8988T (cell line): ENCODE data around the gene PLEKHG3.

ENCODE experiments used
- DNase-seq: peaks from one replicate; pipeline ENCODE4 v3.0.0; 2011

Gene PLEKHG3

GRCh38 chr14:64766430-64767151, 62.4 kb downstream of the PLEKHG3 start:
- no peak for DNase-seq

GRCh38 chr14:64767215-64767964, 63.2 kb downstream of the PLEKHG3 start:
- no peak for DNase-seq

DNA sequence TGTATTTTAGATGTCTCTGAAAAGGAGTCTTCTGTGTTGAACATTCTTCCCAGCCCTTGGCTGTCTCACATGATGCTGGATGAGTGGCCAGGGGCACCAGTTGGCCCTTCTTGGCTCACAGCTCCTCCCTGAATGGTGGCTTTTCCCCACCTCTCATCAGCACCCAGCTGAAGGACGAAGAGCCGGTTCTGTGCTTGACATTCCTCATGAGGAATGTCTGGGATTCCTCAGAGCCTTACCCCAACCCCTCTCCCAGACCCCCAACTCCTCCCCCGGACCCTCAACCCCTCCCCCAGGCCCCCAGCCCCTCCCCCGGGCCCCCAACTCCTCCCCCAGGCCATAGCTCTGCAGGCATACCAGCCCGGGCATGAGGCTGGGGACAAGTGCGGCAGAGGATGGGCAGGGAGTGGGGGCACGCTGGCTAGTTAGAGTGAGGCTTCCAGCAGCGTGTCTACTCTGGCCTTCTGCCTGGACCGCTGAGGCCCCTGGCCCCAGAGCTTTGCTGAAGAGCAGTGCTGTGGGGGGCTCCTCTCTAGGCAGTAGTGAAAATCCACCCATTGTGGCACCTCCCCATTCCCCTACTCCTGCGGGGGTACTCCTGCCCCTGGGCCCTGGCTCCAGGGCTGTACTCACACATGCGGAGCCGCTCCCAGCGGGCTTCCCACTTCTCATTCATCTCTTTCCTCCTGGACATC, 64.3 kb downstream of the PLEKHG3 start:
- no peak for DNase-seq

DNA sequence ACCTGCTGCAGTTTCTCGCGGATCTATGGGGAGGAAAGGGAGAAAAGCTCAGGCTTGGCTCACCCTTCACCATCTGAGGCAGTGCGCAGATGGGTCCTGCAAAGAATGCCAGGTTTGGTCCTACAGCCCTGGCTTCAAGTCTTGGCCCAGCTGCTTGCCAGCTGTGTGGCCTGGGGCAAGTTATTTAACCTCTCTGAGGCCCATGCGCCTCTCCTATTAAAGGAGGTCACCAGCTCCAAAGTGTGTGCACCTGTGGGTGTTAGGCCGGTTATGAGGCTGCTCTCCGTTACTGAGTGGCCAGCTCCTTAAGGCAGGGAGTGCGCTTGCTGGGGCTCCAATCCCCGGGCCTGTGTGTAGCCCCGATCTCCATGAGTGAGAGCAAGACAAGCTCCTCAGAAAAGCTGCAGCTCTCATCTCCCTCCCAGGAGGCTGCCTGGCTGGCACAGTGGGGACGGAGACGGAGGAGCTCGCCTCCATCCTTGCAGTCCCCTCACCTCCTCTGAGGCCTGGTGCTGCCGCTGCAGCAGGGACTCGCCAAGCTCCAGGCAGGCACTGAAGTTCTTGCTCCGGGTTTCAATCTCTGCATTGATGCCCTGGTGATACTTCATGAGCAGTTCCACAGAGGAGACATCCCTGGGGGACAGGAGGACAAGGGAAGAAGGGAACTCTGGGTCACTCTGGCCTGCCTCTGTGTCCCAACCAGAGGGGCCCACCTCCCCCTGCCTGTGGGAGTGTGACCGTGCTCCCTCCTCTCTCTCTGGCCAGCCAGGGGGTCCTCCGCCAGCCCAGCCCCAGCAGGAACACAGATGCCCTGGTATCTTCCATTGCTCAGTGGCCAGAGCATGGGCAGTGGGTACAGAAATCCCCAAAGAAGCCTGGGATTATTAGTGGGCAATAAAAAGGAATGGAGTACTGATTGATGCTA, 65.1 kb downstream of the PLEKHG3 start:
- no peak for DNase-seq

- DNase-seq: no peak
These were observed 66.5 kb downstream of the PLEKHG3 start for GRCh38 chr14:64770751-64771150.

- DNase-seq: no peak
These were observed 66.9 kb downstream of the PLEKHG3 start for GRCh38 chr14:64771161-64771560.

- no peak for DNase-seq
These were observed 68.2 kb downstream of the PLEKHG3 start for GRCh38 chr14:64772397-64772950.

GRCh38 chr14:64773046-64773445, 68.8 kb downstream of the PLEKHG3 start:
- no peak for DNase-seq

- no peak for DNase-seq
These were observed 69.4 kb downstream of the PLEKHG3 start for GRCh38 chr14:64773577-64773976.

DNA sequence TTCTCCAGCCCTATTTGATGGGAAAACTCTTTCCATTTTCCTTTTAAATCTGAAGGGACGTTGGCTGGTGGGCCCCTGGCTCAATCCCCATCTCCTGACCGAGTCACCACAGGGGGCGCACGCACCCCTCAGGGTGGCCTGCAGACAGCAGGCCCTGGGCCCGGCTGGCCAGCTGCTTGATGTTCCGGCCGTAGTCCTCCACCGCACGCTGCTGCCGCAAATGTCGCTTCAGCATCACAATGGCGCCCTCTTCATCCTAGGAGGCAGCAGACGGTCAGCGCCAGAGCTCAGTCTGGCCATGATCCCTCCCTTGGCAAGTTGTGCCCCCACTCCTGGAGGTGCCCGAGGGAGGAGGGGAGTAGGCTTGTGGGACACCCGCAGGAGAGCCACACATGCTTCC, 70.0 kb downstream of the PLEKHG3 start:
- no peak for DNase-seq

DNA sequence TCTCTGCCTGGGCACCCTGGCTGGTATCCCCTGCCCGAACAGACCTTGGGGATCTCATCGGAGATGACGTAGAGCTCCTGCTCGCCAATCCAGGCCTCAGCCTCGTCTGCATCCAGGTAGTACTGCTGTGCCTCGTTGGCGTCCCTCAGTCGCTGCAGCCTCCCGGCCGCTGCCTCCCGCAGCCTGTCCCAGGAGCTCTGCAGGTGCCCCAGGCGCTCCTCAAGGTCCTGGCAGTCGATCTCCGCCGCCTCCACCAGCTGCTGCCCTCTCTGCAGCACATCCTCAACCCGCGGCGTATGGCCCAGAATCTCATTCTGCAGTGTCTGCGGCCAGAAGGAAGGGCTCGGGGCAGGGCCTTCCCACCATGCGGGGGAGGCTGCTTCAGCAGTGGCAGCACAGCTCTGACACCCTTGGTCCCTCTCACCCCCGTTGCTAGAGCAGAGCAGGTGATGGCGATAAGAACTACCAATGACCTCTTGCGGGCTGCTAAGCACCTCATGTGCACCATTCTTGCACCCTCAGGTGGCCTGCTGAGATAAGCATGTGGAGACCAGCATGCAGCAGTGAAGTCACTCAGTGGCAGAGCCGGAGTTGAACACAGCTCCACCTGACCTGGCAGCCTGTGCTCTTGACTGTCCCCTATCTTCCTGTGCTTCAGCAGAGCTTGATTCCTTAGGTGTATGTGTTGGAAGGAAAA, 71.0 kb downstream of the PLEKHG3 start:
- DNase-seq: no peak

- DNase-seq: no peak
These were observed 73.2 kb downstream of the PLEKHG3 start for GRCh38 chr14:64777461-64777860.

DNA sequence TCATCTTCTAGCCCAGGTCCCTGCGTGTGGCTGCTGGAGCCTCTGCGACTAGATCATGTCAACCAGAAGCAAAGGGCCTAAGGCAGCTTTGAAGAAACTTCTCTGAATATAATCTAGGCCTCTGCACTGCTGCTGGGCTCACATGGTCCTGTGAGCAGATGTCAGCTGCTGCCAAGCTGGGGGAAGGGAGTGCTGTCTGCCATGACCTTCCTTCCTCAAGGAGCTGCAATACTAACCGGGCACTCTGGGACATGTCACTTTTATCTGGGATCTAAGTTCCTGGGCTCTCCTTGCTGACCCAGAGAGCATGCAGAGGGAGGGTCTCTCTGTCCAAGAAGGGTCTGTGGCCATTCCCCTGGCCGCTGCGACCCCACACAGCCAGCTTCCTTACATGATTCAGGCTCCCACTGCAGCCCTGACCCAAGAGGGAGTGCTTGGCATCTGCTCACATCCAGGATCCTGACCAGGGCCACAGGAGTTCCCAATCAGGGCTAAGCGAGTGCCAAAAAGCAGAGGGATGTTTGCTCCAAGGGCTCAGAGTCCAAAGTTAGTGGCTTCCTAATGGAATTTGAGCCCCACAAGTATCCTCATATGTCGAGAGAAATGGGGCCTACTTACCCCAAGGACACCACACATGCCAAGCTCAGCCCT, 74.0 kb downstream of the PLEKHG3 start:
- DNase-seq: no peak

DNA sequence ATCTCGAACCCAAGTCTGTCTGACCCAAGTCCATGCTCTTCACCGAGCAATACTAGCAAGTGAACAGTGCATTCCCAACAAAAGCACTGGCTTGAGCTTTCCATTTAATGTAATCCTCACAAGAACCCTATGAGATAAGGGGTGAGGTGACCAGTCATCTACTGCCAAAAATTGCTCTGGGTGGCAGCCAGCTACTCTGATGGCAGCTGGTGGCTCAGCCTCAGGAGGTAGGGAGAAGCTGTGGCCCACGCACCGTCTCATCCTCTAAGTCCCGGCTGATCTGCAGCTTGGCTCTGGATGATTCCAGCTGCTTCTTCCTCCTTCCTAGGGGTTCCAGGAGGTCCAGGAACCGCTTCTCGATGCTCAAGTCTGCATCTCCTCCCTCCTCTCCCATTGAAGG, 75.2 kb downstream of the PLEKHG3 start:
- no peak for DNase-seq

- DNase-seq: no peak
These were observed 78.0 kb downstream of the PLEKHG3 start for GRCh38 chr14:64782196-64782595.

DNA sequence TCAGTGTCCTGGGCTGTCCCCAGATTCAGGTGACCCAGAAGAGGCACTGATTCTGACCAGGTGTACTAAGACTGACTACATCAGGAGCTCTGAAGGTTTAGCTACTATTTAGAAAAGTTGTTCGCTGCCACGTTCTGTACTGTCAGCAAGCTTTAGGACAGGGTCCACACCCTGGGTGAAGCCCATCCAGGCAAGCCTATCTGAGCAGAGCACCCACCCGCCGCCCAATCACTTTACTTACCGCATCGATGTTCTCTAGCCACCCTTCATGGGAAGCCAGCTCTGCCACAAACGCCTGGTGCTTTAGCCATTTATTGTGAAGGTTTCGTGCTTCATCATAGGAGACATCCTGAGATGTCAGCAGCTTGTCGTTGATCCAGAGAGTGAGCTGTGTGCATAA, 79.8 kb downstream of the PLEKHG3 start:
- no peak for DNase-seq

- DNase-seq: no peak
These were observed 82.3 kb downstream of the PLEKHG3 start for GRCh38 chr14:64786296-64787149.

DNA sequence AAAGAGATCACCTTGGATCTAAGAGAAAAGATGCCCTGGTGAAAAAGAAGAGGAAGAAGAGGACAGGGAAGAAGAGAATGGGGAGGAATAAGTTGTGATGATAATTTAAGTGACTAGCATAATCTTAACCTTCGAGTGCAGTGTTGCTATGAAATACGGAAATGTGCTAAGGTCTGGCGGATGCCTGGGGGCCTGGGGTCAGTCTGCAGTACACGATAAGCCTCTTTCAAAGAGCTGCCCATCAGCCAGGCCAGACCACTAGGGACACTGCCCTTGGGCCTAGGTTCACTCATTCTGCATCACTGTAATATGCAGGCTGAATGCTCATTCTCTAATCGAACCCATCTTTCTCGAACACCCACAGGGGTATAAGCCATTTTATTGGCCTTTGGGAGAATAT, 83.4 kb downstream of the PLEKHG3 start:
- DNase-seq: no peak

GRCh38 chr14:64788706-64789105, 84.5 kb downstream of the PLEKHG3 start:
- DNase-seq: no peak

DNA sequence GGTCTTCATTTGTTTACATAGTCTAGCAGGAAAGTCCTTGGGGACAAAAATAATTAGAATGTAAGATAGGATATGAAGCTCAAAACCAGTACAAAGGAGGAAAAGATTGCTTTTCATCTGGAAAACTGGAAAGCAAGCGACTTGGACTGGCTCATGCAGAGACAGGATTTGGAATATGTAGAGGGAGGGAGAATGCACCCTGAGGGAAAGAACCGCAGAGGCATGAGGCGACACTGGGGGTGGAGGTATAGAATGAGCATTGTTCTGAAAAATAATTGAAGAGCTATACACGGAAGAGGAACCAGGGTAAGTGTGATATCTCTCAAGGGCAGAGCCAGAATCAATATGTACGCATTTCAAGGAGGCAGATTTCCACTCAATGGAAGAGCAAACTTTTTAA, 85.5 kb downstream of the PLEKHG3 start:
- DNase-seq: no peak
